ACC112 (cell line): ENCODE measurements around the gene FBF1.

Source experiments
- H2AFZ ChIP-seq: fragments of 200-600 bp; sonication (generic); one replicate; pipeline ENCODE4 v1.6.0; 2017; ENCODE audit warnings: antibody characterized with exemption, low read length; ENCODE audit not compliant: unreplicated experiment
- H3K27ac ChIP-seq: fragments of 200-600 bp; sonication (generic); 2 replicates; pipeline ENCODE4 v1.5.1; 2014; ENCODE audit warnings: low read depth, mild to moderate bottlenecking, antibody characterized with exemption, low read length, moderate library complexity
- H3K27me3 ChIP-seq: fragments of 200-600 bp; sonication (generic); 2 replicates; pipeline ENCODE4 v1.6.1; 2014; ENCODE audit warnings: mild to moderate bottlenecking, antibody characterized with exemption, low read length, moderate library complexity, mixed read lengths; ENCODE audit not compliant: insufficient read depth
- H3K36me3 ChIP-seq: fragments of 200-600 bp; sonication (generic); 2 replicates; pipeline ENCODE4 v1.6.1; 2016; ENCODE audit warnings: mild to moderate bottlenecking, antibody characterized with exemption, low read length, moderate library complexity, mixed read lengths; ENCODE audit not compliant: insufficient read depth
- H3K4me1 ChIP-seq: fragments of 200-600 bp; sonication (generic); one replicate; pipeline ENCODE4 v1.6.1; 2016; ENCODE audit warnings: low read length, mixed read lengths; ENCODE audit not compliant: insufficient read depth, unreplicated experiment, control insufficient read depth
- H3K4me3 ChIP-seq: fragments of 200-600 bp; sonication (generic); 2 replicates; pipeline ENCODE4 v1.5.1; 2014; ENCODE audit warnings: mild to moderate bottlenecking, low read depth, low read length
- H3K79me2 ChIP-seq: fragments of 200-600 bp; sonication (generic); one replicate; pipeline ENCODE4 v1.6.0; 2016; ENCODE audit warnings: low read length; ENCODE audit not compliant: control insufficient read depth, unreplicated experiment, insufficient read depth

FBF1 gene

DNA sequence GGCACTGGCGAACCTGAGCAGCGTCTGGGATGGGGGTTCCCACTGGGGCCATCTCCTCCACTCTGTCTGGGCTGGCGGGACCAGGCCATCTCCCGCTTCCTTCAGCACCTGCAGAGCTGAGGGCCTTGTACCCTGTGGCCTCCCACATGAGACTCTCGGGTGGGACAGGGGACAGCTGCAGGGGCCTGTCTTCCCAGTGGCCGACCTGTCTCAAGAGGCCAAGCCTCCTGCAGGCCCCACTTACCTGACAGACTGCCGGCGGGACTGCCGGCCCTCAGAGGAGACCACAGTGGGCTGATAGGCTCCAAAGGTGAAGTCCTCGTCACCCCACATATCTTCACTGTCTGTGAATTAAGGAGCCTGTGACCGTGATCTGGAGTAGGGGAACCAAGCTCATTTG is 15.7 kb downstream of the FBF1 start:
- H3K36me3 ChIP-seq: no peaks in the 10 kb centered on the region
- H3K79me2 ChIP-seq: no peaks in the 10 kb centered on the region
- no peak overlapping the region for H2AFZ ChIP-seq
- H3K27me3 ChIP-seq: no peaks in the 10 kb centered on the region
- no peaks in the 10 kb centered on the region for H3K4me1 ChIP-seq
- no peak overlapping the region for H3K4me3 ChIP-seq
- no peak overlapping the region for H3K27ac ChIP-seq

- Histone ChIP-seq H3K4me3 (no peak overlapping the region), H3K27me3 (no peaks in the 10 kb centered on the region), H3K36me3 (no peaks in the 10 kb centered on the region), H3K4me1 (no peaks in the 10 kb centered on the region), H2AFZ (no peak overlapping the region), H3K79me2 (no peaks in the 10 kb centered on the region), H3K27ac (no peak overlapping the region)
Measured at GRCh38 chr17:75922963-75923874, 17.6 kb downstream of the FBF1 start.

GRCh38 chr17:75922173-75922961 is 18.5 kb downstream of the FBF1 start:
- H2AFZ ChIP-seq: no peak overlapping the region
- H3K79me2 ChIP-seq: no peaks in the 10 kb centered on the region
- no peaks in the 10 kb centered on the region for H3K27me3 ChIP-seq
- H3K4me3 ChIP-seq: no peak overlapping the region
- no peaks in the 10 kb centered on the region for H3K36me3 ChIP-seq
- H3K27ac ChIP-seq: no peak overlapping the region
- H3K4me1 ChIP-seq: no peaks in the 10 kb centered on the region

GRCh38 chr17:75921596-75921995 is 19.2 kb downstream of the FBF1 start:
- no peak overlapping the region for H3K27ac ChIP-seq
- H3K36me3 ChIP-seq: no peaks in the 10 kb centered on the region
- H3K4me3 ChIP-seq: no peak overlapping the region
- no peak overlapping the region for H2AFZ ChIP-seq
- no peaks in the 10 kb centered on the region for H3K79me2 ChIP-seq
- H3K27me3 ChIP-seq: no peaks in the 10 kb centered on the region
- no peaks in the 10 kb centered on the region for H3K4me1 ChIP-seq

DNA sequence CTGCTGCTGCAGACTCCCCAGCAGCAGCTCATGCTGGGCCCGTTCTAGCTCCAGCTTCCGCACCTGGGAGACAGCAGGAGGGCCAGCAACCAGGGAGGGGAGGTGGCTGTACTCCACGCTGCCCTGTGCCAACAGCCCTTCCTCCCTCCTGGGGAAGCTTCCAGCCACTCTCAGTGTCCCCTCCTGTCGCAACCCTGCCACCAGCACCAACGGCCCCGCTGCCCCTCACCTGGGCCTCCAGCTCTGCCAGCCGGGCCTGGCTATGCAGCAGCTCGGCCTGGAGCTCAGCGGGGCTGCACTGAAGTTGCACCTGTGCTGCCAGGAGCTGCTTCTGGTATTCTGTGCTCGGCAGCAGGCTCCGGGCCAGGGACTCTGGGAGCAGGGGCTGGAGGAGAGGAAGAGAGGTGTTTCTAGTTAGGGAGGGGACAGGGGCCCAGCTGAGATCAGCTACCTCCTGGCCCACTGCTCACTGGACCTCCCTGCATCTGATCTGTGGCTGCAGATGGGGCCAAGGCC is 20.7 kb downstream of the FBF1 start:
- H3K36me3 ChIP-seq: no peaks in the 10 kb centered on the region
- no peak overlapping the region for H3K4me3 ChIP-seq
- H3K27me3 ChIP-seq: no peaks in the 10 kb centered on the region
- H3K4me1 ChIP-seq: no peaks in the 10 kb centered on the region
- no peak overlapping the region for H2AFZ ChIP-seq
- no peaks in the 10 kb centered on the region for H3K79me2 ChIP-seq
- no peak overlapping the region for H3K27ac ChIP-seq

DNA sequence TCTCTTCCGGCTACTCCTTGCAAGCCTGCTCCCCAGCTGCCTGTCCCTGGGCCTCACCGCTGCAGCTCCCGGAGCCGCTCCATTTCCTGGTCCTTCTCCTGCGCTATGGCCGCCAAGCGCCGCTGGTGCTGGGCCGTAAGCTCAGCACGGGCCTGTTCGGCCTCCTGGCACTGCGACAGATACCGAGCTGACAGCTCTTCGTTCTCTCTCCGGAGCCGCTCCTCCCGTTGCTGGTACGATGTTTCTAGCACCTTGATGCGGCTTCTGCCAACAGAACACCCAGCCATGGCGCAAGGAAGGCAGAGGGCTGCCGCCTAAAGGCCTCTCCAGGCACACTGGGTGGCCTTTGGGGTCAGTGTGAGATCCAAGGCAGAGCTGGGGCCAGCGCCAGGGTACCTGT is 21.2 kb downstream of the FBF1 start:
- Histone ChIP-seq H3K27ac (no peak overlapping the region), H3K4me1 (no peaks in the 10 kb centered on the region), H3K79me2 (no peaks in the 10 kb centered on the region), H2AFZ (no peak overlapping the region), H3K36me3 (no peaks in the 10 kb centered on the region), H3K4me3 (no peak overlapping the region), H3K27me3 (no peaks in the 10 kb centered on the region)

DNA sequence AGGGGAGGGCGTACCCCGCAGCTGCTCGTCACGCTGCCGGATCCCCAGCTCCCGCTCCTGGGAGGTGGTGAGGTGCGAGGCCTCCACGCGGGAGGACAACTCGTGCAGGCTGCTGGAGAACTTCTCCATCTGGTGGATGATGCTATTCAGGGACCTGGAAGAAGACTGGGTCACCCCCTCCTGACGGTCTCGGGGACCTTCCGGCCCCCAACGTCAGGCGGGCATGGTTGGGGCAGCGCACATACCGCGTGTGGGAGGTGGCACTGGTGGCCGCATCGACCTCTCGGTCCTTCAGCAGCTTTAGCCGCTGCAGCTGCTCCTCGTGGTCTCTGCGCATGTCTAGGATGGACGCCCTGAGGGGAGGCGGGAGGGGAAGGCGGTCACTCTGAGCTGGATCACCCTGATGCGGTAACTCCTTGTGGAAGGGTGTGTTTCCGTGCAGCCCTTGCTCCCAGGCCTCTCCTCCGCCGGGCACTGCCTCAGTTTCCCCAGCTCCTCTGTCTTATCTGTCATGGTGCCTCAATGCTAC is 22.9 kb downstream of the FBF1 start:
- H3K27ac ChIP-seq: no peak overlapping the region
- no peaks in the 10 kb centered on the region for H3K27me3 ChIP-seq
- H3K79me2 ChIP-seq: no peaks in the 10 kb centered on the region
- H3K4me1 ChIP-seq: no peaks in the 10 kb centered on the region
- no peaks in the 10 kb centered on the region for H3K36me3 ChIP-seq
- H3K4me3 ChIP-seq: no peak overlapping the region
- H2AFZ ChIP-seq: no peak overlapping the region

DNA sequence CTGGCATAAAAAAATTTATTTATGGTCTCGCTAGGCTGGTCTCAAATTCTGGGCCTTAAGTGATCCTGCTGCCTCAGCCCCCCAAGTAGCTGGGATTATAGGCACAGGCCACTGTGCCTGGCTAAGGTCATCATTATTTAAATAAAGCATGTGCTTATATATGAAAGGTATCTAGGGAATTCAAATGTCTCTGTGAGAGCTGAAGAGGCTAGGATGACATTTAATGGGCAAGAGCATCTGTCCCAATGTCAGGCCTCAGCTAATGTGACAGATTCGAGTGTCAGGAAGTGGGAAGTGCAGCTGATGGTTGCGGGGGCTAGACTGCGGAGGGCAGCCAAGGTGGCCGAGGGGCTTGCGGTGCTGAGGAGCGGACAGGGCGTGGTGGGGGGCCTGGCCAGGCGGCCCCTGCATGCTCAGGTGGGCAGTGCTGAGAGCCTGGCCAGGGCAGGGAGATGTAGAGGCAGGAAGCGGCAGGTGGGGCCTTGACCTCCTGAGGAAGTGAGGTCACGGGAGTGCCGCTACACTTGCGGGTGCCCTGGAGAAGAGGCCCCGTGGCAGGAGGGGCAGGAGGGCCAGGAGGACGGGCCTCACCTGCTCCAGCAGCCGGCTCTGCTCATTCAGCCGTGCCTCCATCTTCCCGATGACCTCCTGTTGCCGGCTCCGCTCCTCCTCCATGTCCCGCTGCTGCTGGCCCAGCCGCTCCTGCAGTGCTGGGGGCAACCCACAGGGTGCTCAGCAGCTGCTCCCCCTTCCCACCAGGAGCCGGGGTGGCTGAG is 23.5 kb downstream of the FBF1 start:
- H3K4me3 ChIP-seq: no peak overlapping the region
- no peak overlapping the region for H3K27ac ChIP-seq
- no peaks in the 10 kb centered on the region for H3K36me3 ChIP-seq
- no peaks in the 10 kb centered on the region for H3K79me2 ChIP-seq
- no peaks in the 10 kb centered on the region for H3K4me1 ChIP-seq
- no peak overlapping the region for H2AFZ ChIP-seq
- no peaks in the 10 kb centered on the region for H3K27me3 ChIP-seq

- Histone ChIP-seq H3K4me3 (no peak overlapping the region), H3K4me1 (no peaks in the 10 kb centered on the region), H3K27ac (no peak overlapping the region), H2AFZ (no peak overlapping the region), H3K79me2 (no peaks in the 10 kb centered on the region), H3K27me3 (no peaks in the 10 kb centered on the region), H3K36me3 (no peaks in the 10 kb centered on the region)
Measured at GRCh38 chr17:75915268-75915667, 25.6 kb downstream of the FBF1 start.

DNA sequence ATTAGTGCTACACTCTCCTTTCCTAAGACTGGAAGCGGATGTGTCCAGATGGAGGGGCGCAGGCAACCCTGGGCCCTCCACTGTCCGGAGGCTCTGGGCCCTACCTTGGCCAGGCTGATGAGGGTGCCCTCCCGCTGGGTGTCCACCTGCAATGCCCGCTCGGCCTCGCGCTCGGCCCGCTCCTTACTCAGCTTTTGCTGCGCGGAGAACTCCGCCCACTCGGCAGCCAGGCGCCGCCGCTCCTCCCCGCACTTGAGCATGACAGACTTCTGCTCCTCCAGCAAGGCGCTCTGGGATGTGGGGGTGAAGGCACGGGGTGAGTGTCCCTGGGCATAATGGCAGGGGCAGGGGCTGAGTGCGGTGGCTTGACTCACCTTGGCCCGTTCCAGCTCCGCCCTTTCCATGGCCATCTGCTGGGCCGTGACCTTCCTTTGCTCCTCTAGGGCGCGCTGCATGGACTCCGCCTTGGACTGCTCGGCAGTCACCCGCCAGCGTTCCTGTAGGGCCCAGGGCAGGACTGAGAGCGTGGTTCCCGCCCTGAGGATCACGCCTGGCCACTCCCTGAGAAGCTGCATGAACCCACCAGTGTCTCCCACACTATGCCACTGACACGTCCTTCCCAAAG is 26.1 kb downstream of the FBF1 start:
- no peaks in the 10 kb centered on the region for H3K27me3 ChIP-seq
- no peak overlapping the region for H3K27ac ChIP-seq
- no peaks in the 10 kb centered on the region for H3K4me1 ChIP-seq
- no peak overlapping the region for H2AFZ ChIP-seq
- no peak overlapping the region for H3K4me3 ChIP-seq
- H3K36me3 ChIP-seq: no peaks in the 10 kb centered on the region
- no peaks in the 10 kb centered on the region for H3K79me2 ChIP-seq
